H1 (cell line): ENCODE measurements around the gene LRP1. TPM values are rescaled to one million over a fixed set of nuclear protein-coding genes. Genes with fewer than 3 reads are reported as not detected.
A peak's percentile ranks its signal among the peaks of the same experiment; 100 is the strongest.

ENCODE experiments used
- ASH2L ChIP-seq: fragments of 200-600, 300-600 bp; sonication (generic); IDR thresholded peaks from one replicate; pipeline ENCODE4 v1.7.1; 2017; ENCODE audit warnings: low read length
- CBX5 ChIP-seq: fragments of 300-800, 300-1000 bp; sonication (generic); IDR thresholded peaks from 2 replicates; pipeline ENCODE4 v1.7.1; 2016; ENCODE audit warnings: antibody characterized with exemption, low read length, low read depth
- CHD2 ChIP-seq: IDR thresholded peaks from 2 replicates; pipeline ENCODE4 v1.6.1; 2012; ENCODE audit warnings: low read length, improper control_type of control experiment
- EGR1 ChIP-seq: IDR thresholded peaks from 2 replicates; pipeline ENCODE4 v1.6.1; 2011; ENCODE audit warnings: low read depth, low read length, borderline replicate concordance
- EZH2 ChIP-seq: fragments of 200-600 bp; sonication (generic); IDR thresholded peaks from 2 replicates; pipeline ENCODE4 v1.7.1; 2012; ENCODE audit warnings: low read depth, mild to moderate bottlenecking, moderate library complexity, low read length, inconsistent platforms; ENCODE audit not compliant: severe bottlenecking
- GABPA ChIP-seq: IDR thresholded peaks from 2 replicates; pipeline ENCODE4 v1.6.1; 2011; ENCODE audit warnings: mild to moderate bottlenecking, low read length, moderate library complexity, borderline replicate concordance; ENCODE audit not compliant: insufficient read depth
- HDAC6 ChIP-seq: IDR thresholded peaks from one replicate; pipeline ENCODE4 v1.7.1; 2012; ENCODE audit warnings: low read depth, mild to moderate bottlenecking, inconsistent platforms, low read length, moderate library complexity
- KDM1A ChIP-seq: fragments of 200-600, 300-600 bp; sonication (generic); IDR thresholded peaks from 2 replicates; pipeline ENCODE4 v1.7.1; 2016; ENCODE audit warnings: mild to moderate bottlenecking, low read length, borderline replicate concordance
- KDM4A ChIP-seq: IDR thresholded peaks from one replicate; pipeline ENCODE4 v1.7.1; 2012; ENCODE audit warnings: low read depth, mild to moderate bottlenecking, moderate library complexity, low read length, inconsistent platforms; ENCODE audit not compliant: severe bottlenecking
- NANOG ChIP-seq: IDR thresholded peaks from 2 replicates; pipeline ENCODE4 v1.6.1; 2011; ENCODE audit warnings: low read length, low read depth, mild to moderate bottlenecking, inconsistent platforms; ENCODE audit not compliant: insufficient read depth, poor library complexity, severe bottlenecking
- POLR2A ChIP-seq, 2 experiments: IDR thresholded peaks; 1 replicate in 1 of 2; 2 replicates in 1 of 2; pipeline ENCODE4 v1.6.1; 2011; ENCODE audit warnings: low read depth in 2 of 2, low read length in 2 of 2, mild to moderate bottlenecking in 2 of 2; ENCODE audit errors: control extremely low read depth in 1 of 2
- SIN3A ChIP-seq, 2 experiments: IDR thresholded peaks in 1 of 2; conservative IDR thresholded peaks in 1 of 2; 2 replicates each; pipeline ENCODE4 v1.6.1; 2011 to 2012; ENCODE audit warnings: low read length in 2 of 2, improper control_type of control experiment in 1 of 2, low read depth in 1 of 2, mild to moderate bottlenecking in 1 of 2
- SP1 ChIP-seq: IDR thresholded peaks from 2 replicates; pipeline ENCODE4 v1.6.1; 2011; ENCODE audit warnings: low read depth, low read length
- SP2 ChIP-seq: IDR thresholded peaks from 2 replicates; pipeline ENCODE4 v1.6.1; 2012; ENCODE audit warnings: mild to moderate bottlenecking, low read length, inconsistent platforms
- SUZ12 ChIP-seq: fragments of 200-600 bp; sonication (generic); IDR thresholded peaks from 2 replicates; pipeline ENCODE4 v1.6.1; 2012; ENCODE audit warnings: mild to moderate bottlenecking, inconsistent platforms, low read length, moderate library complexity, mixed read lengths
- YY1 ChIP-seq: IDR thresholded peaks from 2 replicates; pipeline ENCODE4 v1.6.1; 2011; ENCODE audit warnings: low read depth, mild to moderate bottlenecking, low read length
- polyA plus RNA-seq, 7 experiments: library from polyadenylated mRNA; depleted of rRNA in 3 of 7; stranded (reverse) in 5 of 7; unstranded in 2 of 7; fragments of >200 nt in 5 of 7; fragments of 200-250 nt in 2 of 7; gene quantifications; 1 replicate in 5 of 7; 2 replicates in 1 of 7; 4 replicates in 1 of 7; pipeline versions ENCODE4 v1.2.1 to v1.2.3, GENCODE V29; 2011 to 2013; ENCODE audit warnings: missing spikeins in 2 of 7, mixed read lengths in 2 of 7
- total RNA-seq: library from RNA; stranded (reverse); fragmentation: NEBNext Ultra II Directional; extraction: Animal tissue kit (Norgen Biotek cat#: 25700); gene quantifications from 2 replicates; pipeline ENCODE4 v1.2.1, GENCODE V29; 2021
- TF ChIP-seq, protein P1 (sequence below): IDR thresholded peaks from 2 replicates; pipeline ENCODE4 v1.6.1; 2012; ENCODE audit warnings: low read length, inconsistent platforms
- TF ChIP-seq, protein P2 (sequence below): IDR thresholded peaks from 2 replicates; pipeline ENCODE4 v1.6.1; 2011; ENCODE audit warnings: low read depth, mild to moderate bottlenecking, low read length; ENCODE audit not compliant: insufficient read depth
- TF ChIP-seq, protein P3 (sequence below): IDR thresholded peaks from 2 replicates; pipeline ENCODE4 v1.6.1; 2012; ENCODE audit warnings: inconsistent platforms

LRP1 gene
- total and polyA plus RNA-seq, 2 of the 8 experiments (the other 6 are each of a cell fraction or from before 2014, with no cell fraction given) = 35.3 to 92.5 TPM

DNA sequence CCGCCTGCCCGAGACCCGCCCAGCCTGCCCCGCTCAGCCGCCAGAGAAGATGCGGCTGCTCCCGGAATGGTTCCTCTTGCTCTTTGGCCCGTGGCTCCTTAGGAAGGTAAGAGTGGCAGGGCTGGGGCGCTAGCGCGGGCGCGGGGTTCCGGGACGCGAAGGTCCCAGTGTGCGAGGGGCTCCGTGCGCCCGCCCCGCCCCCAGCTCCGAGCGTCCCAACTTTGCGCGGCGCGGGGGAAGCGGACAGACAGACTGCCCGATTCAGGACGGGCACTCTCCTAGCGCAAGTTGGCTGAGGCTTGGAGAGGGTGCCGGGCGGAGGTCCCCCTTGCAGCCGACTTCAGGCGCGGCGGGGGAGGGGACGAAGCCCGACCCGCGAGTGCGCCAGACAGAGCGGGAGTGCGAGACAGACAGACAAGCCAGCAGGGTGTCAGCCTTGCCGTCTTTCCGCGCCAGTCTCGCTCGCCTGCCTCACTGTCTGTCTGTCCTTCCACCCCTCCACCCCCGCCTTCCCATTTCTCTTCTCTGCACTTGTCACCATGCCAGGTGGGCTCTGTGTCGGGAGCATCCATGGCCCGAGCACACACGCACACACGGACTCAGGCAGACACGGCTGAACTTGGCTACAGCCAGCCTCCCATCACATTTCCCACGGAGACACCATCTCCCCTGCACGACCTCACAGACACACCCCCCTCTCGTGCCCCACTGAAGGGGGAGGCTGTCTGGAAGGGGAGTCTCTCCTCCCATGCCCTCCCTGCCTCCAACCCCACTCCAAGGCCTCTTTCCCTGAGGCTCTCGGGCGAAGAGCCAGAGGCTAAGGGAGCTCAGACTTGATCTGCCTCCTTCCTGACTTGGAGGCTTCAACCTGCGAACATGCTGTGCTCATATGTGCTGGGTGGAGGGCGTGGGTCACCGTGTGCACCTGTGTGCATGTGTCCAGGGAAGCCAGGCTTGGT lies 88.9 kb downstream of the LRP1 start (continued):
- TF ChIP-seq SP2 (no peak), POLR2A (IDR thresholded peaks at IDR 0.05; ENCODE audit: control extremely low read depth in 1 of 2, low read depth in 2 of 2, low read length in 2 of 2) (no peak), SP1 (no peak), EZH2 (peak; percentile 81), KDM1A (no peak), NANOG (no peak), GABPA (no peak), CBX5 (no peak), CHD2 (no peak), YY1 (no peak), SIN3A (conservative IDR thresholded peaks at IDR 0.05 in 1 of 2, IDR thresholded peaks at IDR 0.05 in 1 of 2; ENCODE audit: low read depth in 1 of 2, low read length in 2 of 2) (no peak), SUZ12 (peak; percentile 81), ASH2L (peak; percentile 23), KDM4A (peak; percentile 44), EGR1 (no peak), HDAC6 (no peak)
- TF ChIP-seq, protein P1, sequence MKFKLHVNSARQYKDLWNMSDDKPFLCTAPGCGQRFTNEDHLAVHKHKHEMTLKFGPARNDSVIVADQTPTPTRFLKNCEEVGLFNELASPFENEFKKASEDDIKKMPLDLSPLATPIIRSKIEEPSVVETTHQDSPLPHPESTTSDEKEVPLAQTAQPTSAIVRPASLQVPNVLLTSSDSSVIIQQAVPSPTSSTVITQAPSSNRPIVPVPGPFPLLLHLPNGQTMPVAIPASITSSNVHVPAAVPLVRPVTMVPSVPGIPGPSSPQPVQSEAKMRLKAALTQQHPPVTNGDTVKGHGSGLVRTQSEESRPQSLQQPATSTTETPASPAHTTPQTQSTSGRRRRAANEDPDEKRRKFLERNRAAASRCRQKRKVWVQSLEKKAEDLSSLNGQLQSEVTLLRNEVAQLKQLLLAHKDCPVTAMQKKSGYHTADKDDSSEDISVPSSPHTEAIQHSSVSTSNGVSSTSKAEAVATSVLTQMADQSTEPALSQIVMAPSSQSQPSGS = no peak
- TF ChIP-seq, protein P2, sequence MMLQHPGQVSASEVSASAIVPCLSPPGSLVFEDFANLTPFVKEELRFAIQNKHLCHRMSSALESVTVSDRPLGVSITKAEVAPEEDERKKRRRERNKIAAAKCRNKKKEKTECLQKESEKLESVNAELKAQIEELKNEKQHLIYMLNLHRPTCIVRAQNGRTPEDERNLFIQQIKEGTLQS = no peak
- TF ChIP-seq, protein P3, sequence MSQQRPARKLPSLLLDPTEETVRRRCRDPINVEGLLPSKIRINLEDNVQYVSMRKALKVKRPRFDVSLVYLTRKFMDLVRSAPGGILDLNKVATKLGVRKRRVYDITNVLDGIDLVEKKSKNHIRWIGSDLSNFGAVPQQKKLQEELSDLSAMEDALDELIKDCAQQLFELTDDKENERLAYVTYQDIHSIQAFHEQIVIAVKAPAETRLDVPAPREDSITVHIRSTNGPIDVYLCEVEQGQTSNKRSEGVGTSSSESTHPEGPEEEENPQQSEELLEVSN = 0 out of 2 replicates have a peak, but pooled peaks have one; percentile 16
